H1 (cell line): Measurements from ENCODE around the gene OR2V2. TPM values are rescaled to one million over a fixed set of nuclear protein-coding genes. Genes with fewer than 3 reads are reported as not detected.

Source experiments
- ASH2L ChIP-seq: fragments of 200-600, 300-600 bp; sonication (generic); IDR thresholded peaks from one replicate; pipeline ENCODE4 v1.7.1; 2017; ENCODE audit warnings: low read length
- NANOG ChIP-seq: IDR thresholded peaks from 2 replicates; pipeline ENCODE4 v1.6.1; 2011; ENCODE audit warnings: low read length, low read depth, mild to moderate bottlenecking, inconsistent platforms; ENCODE audit not compliant: insufficient read depth, poor library complexity, severe bottlenecking
- SIN3A ChIP-seq, 2 experiments: IDR thresholded peaks in 1 of 2; conservative IDR thresholded peaks in 1 of 2; 2 replicates each; pipeline ENCODE4 v1.6.1; 2011 to 2012; ENCODE audit warnings: low read length in 2 of 2, improper control_type of control experiment in 1 of 2, low read depth in 1 of 2, mild to moderate bottlenecking in 1 of 2
- polyA plus RNA-seq, 7 experiments: library from polyadenylated mRNA; depleted of rRNA in 3 of 7; stranded (reverse) in 5 of 7; unstranded in 2 of 7; fragments of >200 nt in 5 of 7; fragments of 200-250 nt in 2 of 7; gene quantifications; 1 replicate in 5 of 7; 2 replicates in 1 of 7; 4 replicates in 1 of 7; pipeline versions ENCODE4 v1.2.1 to v1.2.3, GENCODE V29; 2011 to 2013; ENCODE audit warnings: missing spikeins in 2 of 7, mixed read lengths in 2 of 7
- total RNA-seq: library from RNA; stranded (reverse); fragmentation: NEBNext Ultra II Directional; extraction: Animal tissue kit (Norgen Biotek cat#: 25700); gene quantifications from 2 replicates; pipeline ENCODE4 v1.2.1, GENCODE V29; 2021

OR2V2 gene
- total and polyA plus RNA-seq, 2 of the 8 experiments (the other 6 are each of a cell fraction or from before 2014, with no cell fraction given), result not detected

DNA sequence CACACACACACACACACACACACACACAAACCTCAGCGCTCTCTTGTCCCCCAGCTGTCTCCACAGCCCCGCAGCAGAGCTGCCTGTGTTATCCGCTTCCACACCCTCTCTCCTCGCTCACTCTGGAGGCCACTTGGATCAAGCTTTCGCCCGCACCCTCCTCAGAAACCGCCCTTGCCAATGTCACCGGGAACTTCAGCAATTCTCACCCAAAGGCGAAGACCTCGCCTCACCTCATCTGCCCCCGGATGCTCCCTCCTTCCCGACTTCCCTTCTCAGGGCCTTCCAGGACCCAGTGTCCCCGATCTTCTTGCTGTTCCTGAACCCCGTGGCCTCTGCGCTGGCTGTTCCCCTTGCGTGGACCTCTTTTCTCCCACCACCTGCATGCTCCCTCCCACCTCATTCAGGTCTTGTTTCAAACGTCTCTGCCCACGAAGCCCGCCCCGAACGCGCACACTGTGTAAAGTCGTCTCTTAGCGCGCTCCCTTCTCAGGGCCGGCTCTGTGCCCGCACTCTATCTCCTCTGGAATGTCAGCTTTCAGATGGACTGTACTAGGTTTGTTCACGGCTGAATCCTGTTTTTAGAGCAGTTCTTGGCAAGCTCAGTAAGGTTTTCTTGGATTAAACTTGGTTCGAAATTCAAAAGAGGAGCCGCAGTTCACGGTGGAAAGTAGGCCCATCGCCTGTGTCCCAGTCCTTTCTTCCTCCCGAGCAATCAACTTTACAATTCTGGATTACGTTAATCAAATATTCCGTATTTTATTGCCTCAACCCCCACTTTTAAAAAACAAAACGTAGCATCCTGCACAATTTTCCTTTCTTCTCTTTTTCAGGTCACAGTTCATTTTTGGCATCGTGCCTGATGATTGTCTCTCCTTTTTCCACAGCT, 58.6 kb downstream of the OR2V2 start (continued):
- no peak for TF ChIP-seq SIN3A (conservative IDR thresholded peaks at IDR 0.05 in 1 of 2, IDR thresholded peaks at IDR 0.05 in 1 of 2; ENCODE audit: low read depth in 1 of 2, low read length in 2 of 2)
- TF ChIP-seq ASH2L, result no peak
- TF ChIP-seq NANOG, result no peak
- TF ChIP-seq, all 59 proteins: peak for 3
